ENCODE results near the gene CPNE8.

Gene CPNE8

GRCh38 chr12:38775457-38775856 is 129.9 kb downstream of the CPNE8 start:
- no peak for TF ChIP-seq CTCF (conservative IDR thresholded peaks at IDR 0.05; ENCODE audit: low read depth, low read length)
- H3K4me3 ChIP-seq (ENCODE audit: low read length): no peak overlapping the region
- no peak for DNase-seq (ENCODE audit: low read depth)

- H3K4me3 ChIP-seq (ENCODE audit: low read length): no peak overlapping the region
- no peak for DNase-seq (ENCODE audit: low read depth)
- no peak for TF ChIP-seq CTCF (conservative IDR thresholded peaks at IDR 0.05; ENCODE audit: low read depth, low read length)
Observed at GRCh38 chr12:38772437-38772836, 133.0 kb downstream of the CPNE8 start.

- no peak overlapping the region for H3K4me3 ChIP-seq (ENCODE audit: low read length)
- no peak for DNase-seq (ENCODE audit: low read depth)
- TF ChIP-seq CTCF (conservative IDR thresholded peaks at IDR 0.05; ENCODE audit: low read depth, low read length): no peak
Observed at GRCh38 chr12:38771871-38772270, 133.5 kb downstream of the CPNE8 start.

- TF ChIP-seq CTCF (conservative IDR thresholded peaks at IDR 0.05; ENCODE audit: low read depth, low read length): no peak
- H3K4me3 ChIP-seq (ENCODE audit: low read length): no peak overlapping the region
- DNase-seq (ENCODE audit: low read depth): no peak
Observed at GRCh38 chr12:38761636-38762342, 143.6 kb downstream of the CPNE8 start.

GRCh38 chr12:38761111-38761510 is 144.3 kb downstream of the CPNE8 start:
- no peak for DNase-seq (ENCODE audit: low read depth)
- no peak overlapping the region for H3K4me3 ChIP-seq (ENCODE audit: low read length)
- no peak for TF ChIP-seq CTCF (conservative IDR thresholded peaks at IDR 0.05; ENCODE audit: low read depth, low read length)

- TF ChIP-seq CTCF (conservative IDR thresholded peaks at IDR 0.05; ENCODE audit: low read depth, low read length): no peak
- no peak for DNase-seq (ENCODE audit: low read depth)
Observed at GRCh38 chr12:38759621-38760020, 145.8 kb downstream of the CPNE8 start.

GRCh38 chr12:38746744-38747143 is 158.6 kb downstream of the CPNE8 start:
- H3K4me3 ChIP-seq (ENCODE audit: low read length): no peak overlapping the region
- TF ChIP-seq CTCF (conservative IDR thresholded peaks at IDR 0.05; ENCODE audit: low read depth, low read length): no peak
- DNase-seq (ENCODE audit: low read depth): no peak

More at GRCh38 chr12:38759621-38760020, 145.8 kb downstream of the CPNE8 start:
- no peak overlapping the region for H3K4me3 ChIP-seq (ENCODE audit: low read length)
